Loucy (cell line): ENCODE results near the gene PEX11B.

Experiments used
- H2AFZ ChIP-seq: fragments of 200-600 bp; sonication (generic); 2 replicates; pipeline ENCODE4 v1.6.0; 2016; ENCODE audit warnings: antibody characterized with exemption, mild to moderate bottlenecking, low read length, moderate library complexity
- H3F3A ChIP-seq: fragments of 200-600 bp; 2 replicates; pipeline ENCODE4 v1.6.0; 2016; ENCODE audit warnings: antibody characterized with exemption, low read depth, mild to moderate bottlenecking
- H3K27me3 ChIP-seq: fragments of 200-600 bp; sonication (generic); 2 replicates; pipeline ENCODE4 v1.6.1; 2014; ENCODE audit warnings: low read length, mild to moderate bottlenecking; ENCODE audit not compliant: insufficient read depth, poor library complexity, severe bottlenecking
- H3K36me3 ChIP-seq: fragments of 200-600 bp; sonication (generic); 2 replicates; pipeline ENCODE4 v1.6.1; 2016; ENCODE audit warnings: low read length; ENCODE audit not compliant: insufficient read depth
- H3K4me1 ChIP-seq: fragments of 200-600 bp; sonication (generic); 2 replicates; pipeline ENCODE4 v1.5.1; 2014; ENCODE audit warnings: low read length, mild to moderate bottlenecking; ENCODE audit not compliant: insufficient read depth, poor library complexity, severe bottlenecking
- H3K4me2 ChIP-seq: fragments of 200-600 bp; sonication (generic); 2 replicates; pipeline ENCODE4 v1.6.0; 2014; ENCODE audit warnings: antibody characterized with exemption, low read length, low read depth, mild to moderate bottlenecking; ENCODE audit not compliant: poor library complexity, severe bottlenecking
- H3K4me3 ChIP-seq: fragments of 200-600 bp; sonication (generic); 2 replicates; pipeline ENCODE4 v1.5.1; 2014; ENCODE audit warnings: low read length, mild to moderate bottlenecking, mixed read lengths; ENCODE audit not compliant: poor library complexity, severe bottlenecking
- H3K79me2 ChIP-seq: fragments of 200-600 bp; sonication (generic); 2 replicates; pipeline ENCODE4 v1.6.1; 2014; ENCODE audit warnings: low read length; ENCODE audit not compliant: insufficient read depth
- H3K9ac ChIP-seq: fragments of 200-600 bp; sonication (generic); 2 replicates; pipeline ENCODE4 v1.6.0; 2014; ENCODE audit warnings: mild to moderate bottlenecking, low read depth, low read length, moderate library complexity; ENCODE audit not compliant: poor library complexity, severe bottlenecking
- H3K9me2 ChIP-seq: fragments of 200-600 bp; sonication (generic); replicated peaks from 2 replicates; pipeline ENCODE4 v1.6.1; 2016; ENCODE audit warnings: low read depth, low read length, mixed read lengths
- H3K9me3 ChIP-seq: fragments of 200-600 bp; sonication (generic); 2 replicates; pipeline ENCODE4 v1.6.1; 2014; ENCODE audit warnings: mild to moderate bottlenecking, antibody characterized with exemption, low read length, low read depth; ENCODE audit not compliant: insufficient read depth
- H4K20me1 ChIP-seq: fragments of 200-600 bp; sonication (generic); 2 replicates; pipeline ENCODE4 v1.6.0; 2014; ENCODE audit warnings: antibody characterized with exemption, low read length, mild to moderate bottlenecking; ENCODE audit not compliant: insufficient read depth, poor library complexity, severe bottlenecking
- CTCF ChIP-seq: fragments of 200-600 bp; sonication (generic); conservative IDR thresholded peaks from 2 replicates; pipeline ENCODE4 v1.5.1; 2014; ENCODE audit warnings: mild to moderate bottlenecking, antibody characterized with exemption, low read length
- EZH2phosphoT487 ChIP-seq: fragments of 200-600 bp; IDR thresholded peaks from 2 replicates; pipeline ENCODE4 v1.6.1; 2018; ENCODE audit warnings: antibody characterized with exemption, mild to moderate bottlenecking, moderate library complexity, borderline replicate concordance

The PEX11B gene

GRCh38 chr1:145891587-145892485, 26.7 kb downstream of the PEX11B start:
- no peaks in the 10 kb centered on the region for H3K9me2 ChIP-seq
- no peak for TF ChIP-seq EZH2phosphoT487
- TF ChIP-seq CTCF = peak; percentile 94
- peak overlapping the region; percentile 52 for H2AFZ ChIP-seq
- no peaks in the 10 kb centered on the region for H3F3A ChIP-seq
- no peaks in the 10 kb centered on the region for H3K36me3 ChIP-seq
- no peaks in the 10 kb centered on the region for H3K4me1 ChIP-seq
- no peak overlapping the region for H3K4me3 ChIP-seq
- H3K79me2 ChIP-seq = no peaks in the 10 kb centered on the region
- no peaks in the 10 kb centered on the region for H3K27me3 ChIP-seq
- no peaks in the 10 kb centered on the region for H4K20me1 ChIP-seq
- H3K9me3 ChIP-seq = no peaks in the 10 kb centered on the region
- no peak overlapping the region for H3K4me2 ChIP-seq
- peak overlapping the region; percentile 33 for H3K9ac ChIP-seq

- Histone ChIP-seq H3K4me3 (no peak overlapping the region), H3K9me2 (no peaks in the 10 kb centered on the region), H3K9ac (peak overlapping the region; percentile 33), H4K20me1 (no peaks in the 10 kb centered on the region), H3F3A (no peaks in the 10 kb centered on the region), H3K36me3 (no peaks in the 10 kb centered on the region), H3K4me2 (no peak overlapping the region), H3K4me1 (no peaks in the 10 kb centered on the region), H2AFZ (peak overlapping the region; percentile 52), H3K9me3 (no peaks in the 10 kb centered on the region), H3K27me3 (no peaks in the 10 kb centered on the region), H3K79me2 (no peaks in the 10 kb centered on the region)
- TF ChIP-seq EZH2phosphoT487 = no peak
- no peak for TF ChIP-seq CTCF
Observed at GRCh38 chr1:145891143-145891542, 27.4 kb downstream of the PEX11B start.

- no peak overlapping the region for H3K4me2 ChIP-seq
- H3K79me2 ChIP-seq = no peaks in the 10 kb centered on the region
- peaks cover 5% of the 10 kb centered on the region for H3K27me3 ChIP-seq
- no peaks in the 10 kb centered on the region for H3F3A ChIP-seq
- no peak overlapping the region for H3K9ac ChIP-seq
- no peak overlapping the region for H2AFZ ChIP-seq
- H3K9me2 ChIP-seq = no peaks in the 10 kb centered on the region
- H4K20me1 ChIP-seq = no peaks in the 10 kb centered on the region
- no peaks in the 10 kb centered on the region for H3K9me3 ChIP-seq
- H3K4me3 ChIP-seq = no peak overlapping the region
- no peaks in the 10 kb centered on the region for H3K36me3 ChIP-seq
- TF ChIP-seq EZH2phosphoT487 (no peak), CTCF (no peak)
- H3K4me1 ChIP-seq = peaks cover 5% of the 10 kb centered on the region
Observed at GRCh38 chr1:145889722-145890121, 28.8 kb downstream of the PEX11B start.
